Trophoblast cell (in vitro differentiated cells and primary cell): ENCODE data around the gene TMX4.

Experiments used
- DNase-seq, 2 donors: peaks; one replicate each; pipeline ENCODE4 v3.0.0-alpha.2; 2016
- H2AFZ ChIP-seq: 2 replicates; pipeline ENCODE4 v1.6.1; 2013; ENCODE audit warnings: low read length, moderate library complexity, mild to moderate bottlenecking; ENCODE audit not compliant: insufficient read depth, poor library complexity
- H2AK5ac ChIP-seq: 2 replicates; pipeline ENCODE4 v1.6.1; 2013; ENCODE audit warnings: mild to moderate bottlenecking, low read length
- H2BK120ac ChIP-seq: 2 replicates; pipeline ENCODE4 v1.6.1; 2013; ENCODE audit warnings: low read length, mild to moderate bottlenecking, moderate library complexity; ENCODE audit not compliant: insufficient read depth, poor library complexity
- H2BK12ac ChIP-seq: 2 replicates; pipeline ENCODE4 v1.6.1; 2013; ENCODE audit warnings: mild to moderate bottlenecking, low read length, moderate library complexity
- H2BK5ac ChIP-seq: 2 replicates; pipeline ENCODE4 v1.6.1; 2013; ENCODE audit warnings: low read length, low read depth, moderate library complexity, mild to moderate bottlenecking; ENCODE audit not compliant: poor library complexity
- H3K14ac ChIP-seq: 2 replicates; pipeline ENCODE4 v1.6.1; 2013; ENCODE audit warnings: mild to moderate bottlenecking, low read length
- H3K18ac ChIP-seq: 2 replicates; pipeline ENCODE4 v1.6.1; 2013; ENCODE audit warnings: mild to moderate bottlenecking, low read length
- H3K23ac ChIP-seq: 2 replicates; pipeline ENCODE4 v1.6.1; 2013; ENCODE audit warnings: low read length
- H3K27ac ChIP-seq: 2 replicates; pipeline ENCODE4 v1.5.1; 2013; ENCODE audit warnings: low read depth, mild to moderate bottlenecking, inconsistent platforms, low read length, moderate library complexity
- H3K27me3 ChIP-seq: 2 replicates; pipeline ENCODE4 v1.6.1; 2013; ENCODE audit warnings: inconsistent platforms, mild to moderate bottlenecking, low read length, moderate library complexity; ENCODE audit not compliant: insufficient read depth
- H3K36me3 ChIP-seq, 2 experiments: 1 replicate in 1 of 2; 2 replicates in 1 of 2; pipeline ENCODE4 v1.6.1; 2013; ENCODE audit warnings: low read length in 2 of 2, mild to moderate bottlenecking in 2 of 2, moderate library complexity in 1 of 2; ENCODE audit not compliant: insufficient read depth in 2 of 2, control insufficient read depth in 1 of 2
- H3K4ac ChIP-seq: 2 replicates; pipeline ENCODE4 v1.6.1; 2013; ENCODE audit warnings: low read depth, mild to moderate bottlenecking, low read length, moderate library complexity
- H3K4me1 ChIP-seq, 2 experiments: 1 replicate in 1 of 2; 2 replicates in 1 of 2; pipeline ENCODE4 v1.6.1; 2013; ENCODE audit warnings: low read length in 2 of 2, mild to moderate bottlenecking in 2 of 2, moderate library complexity in 1 of 2; ENCODE audit not compliant: insufficient read depth in 2 of 2, control insufficient read depth in 1 of 2
- H3K4me2 ChIP-seq: 2 replicates; pipeline ENCODE4 v1.6.1; 2013; ENCODE audit warnings: inconsistent platforms, mild to moderate bottlenecking, low read length, moderate library complexity
- H3K4me3 ChIP-seq: 2 replicates; pipeline ENCODE4 v1.5.1; 2013; ENCODE audit warnings: mild to moderate bottlenecking, low read depth, low read length, inconsistent platforms
- H3K79me1 ChIP-seq: one replicate; pipeline ENCODE4 v1.6.1; 2013; ENCODE audit warnings: low read length
- H3K79me2 ChIP-seq: 2 replicates; pipeline ENCODE4 v1.6.1; 2013; ENCODE audit warnings: low read length, mild to moderate bottlenecking; ENCODE audit not compliant: control insufficient read depth, insufficient read depth, poor library complexity
- H3K9ac ChIP-seq: 2 replicates; pipeline ENCODE4 v1.6.1; 2013; ENCODE audit warnings: mild to moderate bottlenecking, low read length
- H3K9me3 ChIP-seq: 2 replicates; pipeline ENCODE4 v1.6.1; 2013; ENCODE audit warnings: low read depth, mild to moderate bottlenecking, control low read depth, inconsistent platforms, low read length; ENCODE audit not compliant: insufficient read depth
- H4K12ac ChIP-seq: 2 replicates; pipeline ENCODE4 v1.6.1; 2013; ENCODE audit warnings: low read depth, mild to moderate bottlenecking, low read length, moderate library complexity
- H4K8ac ChIP-seq: 2 replicates; pipeline ENCODE4 v1.6.1; 2013; ENCODE audit warnings: low read depth, mild to moderate bottlenecking, low read length, moderate library complexity
- H4K91ac ChIP-seq: one replicate; pipeline ENCODE4 v1.6.1; 2013; ENCODE audit warnings: low read depth, mild to moderate bottlenecking, low read length, moderate library complexity
- WGBS: extraction: QIAGEN DNeasy Blood & Tissue Kit; methylation state at CpG from one replicate; pipeline ENCODE4 v1.1.7; 2013; ENCODE audit warnings: missing lambda C conversion rate; ENCODE audit not compliant: insufficient read length, insufficient coverage; ENCODE audit errors: extremely low coverage; 5-methylcytosine and 5-hydroxymethylcytosine counted together

Gene TMX4

DNA sequence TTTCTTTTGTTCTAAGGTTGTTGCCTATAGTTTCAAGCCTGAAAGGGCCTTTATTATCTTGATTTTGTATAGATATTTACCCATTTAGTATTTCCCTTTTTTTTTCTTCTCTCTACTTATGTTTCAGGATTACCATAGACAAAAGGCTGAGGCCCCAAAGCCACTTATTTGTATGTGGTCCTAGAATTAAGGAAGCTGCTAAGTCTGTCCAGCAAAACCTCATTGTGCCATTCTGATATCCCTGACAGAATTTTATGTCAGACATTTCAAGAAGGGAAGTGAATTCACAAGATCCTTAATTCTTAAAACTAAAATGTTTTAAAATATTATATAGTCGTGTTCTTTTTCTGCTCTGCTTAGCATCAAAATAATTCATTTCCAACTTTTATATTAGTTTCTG is 86.2 kb downstream of the TMX4 start:
- WGBS, result no CpG with 5 or more reads among the region's 1 CpG
- Histone ChIP-seq H3K14ac (no peak overlapping the region), H3K36me3 (no peaks in the 10 kb centered on the region), H3K27ac (no peak overlapping the region), H3K18ac (no peak overlapping the region), H2BK12ac (no peak overlapping the region), H3K79me1 (no peaks in the 10 kb centered on the region), H3K79me2 (no peaks in the 10 kb centered on the region), H4K12ac (no peak overlapping the region), H3K4ac (no peak overlapping the region), H3K9ac (no peak overlapping the region), H3K23ac (no peak overlapping the region), H2AFZ (no peak overlapping the region), H4K8ac (no peak overlapping the region), H2AK5ac (no peak overlapping the region), H2BK120ac (no peak overlapping the region), H3K9me3 (no peaks in the 10 kb centered on the region), H2BK5ac (no peak overlapping the region), H3K4me1 (no peaks in the 10 kb centered on the region), H3K4me2 (no peak overlapping the region), H3K4me3 (no peak overlapping the region), H4K91ac (no peak overlapping the region), H3K27me3 (no peaks in the 10 kb centered on the region)
- DNase-seq, result no peak

DNA sequence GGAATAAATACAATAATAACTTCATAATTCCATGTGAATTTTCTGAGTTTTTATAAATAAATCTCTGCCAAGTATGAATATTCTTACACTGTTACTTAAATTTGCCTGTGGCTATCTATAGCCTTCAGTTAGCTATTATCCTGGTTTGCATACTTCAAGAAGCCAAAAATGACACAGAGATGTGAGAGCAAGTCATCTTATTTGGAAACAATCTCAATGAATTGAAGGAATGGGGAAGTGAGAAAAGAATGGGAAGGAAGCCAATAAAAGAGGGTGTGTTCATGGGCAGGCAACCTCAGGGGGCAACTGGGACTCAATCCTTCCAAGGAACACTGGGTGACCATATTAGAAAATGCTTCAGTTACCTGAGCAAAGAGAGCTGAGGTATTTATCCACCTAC is 89.2 kb downstream of the TMX4 start:
- H3K79me1 ChIP-seq, result no peaks in the 10 kb centered on the region
- H3K14ac ChIP-seq, result no peak overlapping the region
- no peaks in the 10 kb centered on the region for H3K9me3 ChIP-seq
- no peak overlapping the region for H3K18ac ChIP-seq
- no peak overlapping the region for H2BK12ac ChIP-seq
- no peak overlapping the region for H4K91ac ChIP-seq
- H3K79me2 ChIP-seq, result no peaks in the 10 kb centered on the region
- H3K4me1 ChIP-seq, result no peaks in the 10 kb centered on the region
- no peak overlapping the region for H4K8ac ChIP-seq
- no peak overlapping the region for H4K12ac ChIP-seq
- H3K9ac ChIP-seq, result no peak overlapping the region
- no peak overlapping the region for H2BK120ac ChIP-seq
- H3K23ac ChIP-seq, result no peak overlapping the region
- H3K36me3 ChIP-seq, result no peaks in the 10 kb centered on the region
- DNase-seq, result no peak
- H2AFZ ChIP-seq, result no peak overlapping the region
- no peak overlapping the region for H3K27ac ChIP-seq
- H3K27me3 ChIP-seq, result no peaks in the 10 kb centered on the region
- H2BK5ac ChIP-seq, result no peak overlapping the region
- H3K4ac ChIP-seq, result no peak overlapping the region
- no peak overlapping the region for H3K4me3 ChIP-seq
- no peak overlapping the region for H2AK5ac ChIP-seq
- no peak overlapping the region for H3K4me2 ChIP-seq
